ENCODE measurements around the gene LRIG2. TPM values are rescaled to one million over a fixed set of nuclear protein-coding genes. Genes with fewer than 3 reads are reported as not detected.
"Not testable (repeated sequence)": the region's sequence is repeated elsewhere in the genome, so short reads cannot be mapped to it uniquely, and the experiment has no call there.

The LRIG2 gene
- total RNA-seq, 4 donors from 2014 or later = 8.6 to 13.6 (median 10.7) TPM

- Histone ChIP-seq H3K4me3 (no peak overlapping the region), H3K4me1 (no peaks in the 10 kb centered on the region), H3K27ac (no peak overlapping the region), H3K27me3 (no peaks in the 10 kb centered on the region), H3K9me3 (no peaks in the 10 kb centered on the region), H3K36me3 (no peaks in the 10 kb centered on the region)
- no peak for ATAC-seq
- TF ChIP-seq CTCF (IDR thresholded peaks at IDR 0.05) (no peak), EP300 (IDR thresholded peaks at IDR 0.05) (no peak), POLR2AphosphoS5 (IDR thresholded peaks at IDR 0.05) (no peak), POLR2A (IDR thresholded peaks at IDR 0.05) (no peak)
- 80 to 84% methylated on average over 8 to 12 of the region's 12 CpGs for WGBS, 2 donors (ENCODE audit: low coverage in 1 of 2)
Observed at GRCh38 chr1:113053344-113054126, 19.5 kb upstream of the LRIG2 start.

GRCh38 chr1:113055570-113055969 is 17.4 kb upstream of the LRIG2 start:
- H3K9me3 ChIP-seq = no peaks in the 10 kb centered on the region
- H3K27me3 ChIP-seq = no peaks in the 10 kb centered on the region
- H3K4me1 ChIP-seq = no peaks in the 10 kb centered on the region
- no peak overlapping the region for H3K27ac ChIP-seq
- ATAC-seq = no peak
- TF ChIP-seq CTCF (IDR thresholded peaks at IDR 0.05) (no peak), POLR2AphosphoS5 (IDR thresholded peaks at IDR 0.05) (no peak)
- H3K36me3 ChIP-seq = no peaks in the 10 kb centered on the region
- H3K4me3 ChIP-seq = no peak overlapping the region
- WGBS, 2 donors (ENCODE audit: low coverage in 1 of 2) = 80 to 100% methylated on average over 1 of the region's 1 CpG

DNA sequence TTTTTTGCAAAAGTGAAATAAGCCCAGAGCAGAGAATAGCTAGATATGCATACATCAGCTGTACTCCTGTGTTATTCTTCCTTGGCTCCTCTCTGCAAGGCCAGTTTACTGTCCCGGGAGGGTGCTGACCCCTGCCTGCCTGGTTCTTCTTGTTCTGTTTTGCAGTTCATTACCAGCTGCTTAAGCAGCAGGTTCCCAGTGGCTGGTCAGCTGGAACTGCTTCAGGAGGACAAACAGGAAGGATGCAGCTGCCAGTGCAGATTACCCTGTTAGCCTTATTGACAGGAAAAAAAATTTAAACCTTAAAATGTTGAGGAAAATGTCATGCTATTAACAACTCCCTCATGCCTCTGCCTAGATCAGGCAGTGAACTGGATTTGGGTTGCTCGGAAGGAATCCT is 16.0 kb upstream of the LRIG2 start:
- H3K27me3 ChIP-seq = no peaks in the 10 kb centered on the region
- ATAC-seq = no peak
- 28 to 50% methylated on average over 1 to 2 of the region's 2 CpGs for WGBS, 2 donors (ENCODE audit: low coverage in 1 of 2)
- no peaks in the 10 kb centered on the region for H3K36me3 ChIP-seq
- no peaks in the 10 kb centered on the region for H3K4me1 ChIP-seq
- H3K27ac ChIP-seq = no peak overlapping the region
- H3K4me3 ChIP-seq = no peak overlapping the region
- TF ChIP-seq POLR2A (IDR thresholded peaks at IDR 0.05) (no peak), EP300 (IDR thresholded peaks at IDR 0.05) (no peak), CTCF (IDR thresholded peaks at IDR 0.05) (no peak), POLR2AphosphoS5 (IDR thresholded peaks at IDR 0.05) (no peak)
- no peaks in the 10 kb centered on the region for H3K9me3 ChIP-seq

- no peaks in the 10 kb centered on the region for H3K36me3 ChIP-seq
- no peaks in the 10 kb centered on the region for H3K27me3 ChIP-seq
- H3K4me1 ChIP-seq = no peaks in the 10 kb centered on the region
- no peak for TF ChIP-seq POLR2AphosphoS5 (IDR thresholded peaks at IDR 0.05)
- TF ChIP-seq EP300 (IDR thresholded peaks at IDR 0.05) = no peak
- TF ChIP-seq CTCF (IDR thresholded peaks at IDR 0.05) = no peak
- TF ChIP-seq POLR2A (IDR thresholded peaks at IDR 0.05) = no peak
- no peak overlapping the region for H3K27ac ChIP-seq
- H3K4me3 ChIP-seq = no peak overlapping the region
- WGBS, 2 donors (ENCODE audit: low coverage in 1 of 2) = 44 to 53% methylated on average over 2 of the region's 5 CpGs
- no peak for ATAC-seq
- no peaks in the 10 kb centered on the region for H3K9me3 ChIP-seq
Observed at GRCh38 chr1:113058941-113059706, 13.9 kb upstream of the LRIG2 start.

DNA sequence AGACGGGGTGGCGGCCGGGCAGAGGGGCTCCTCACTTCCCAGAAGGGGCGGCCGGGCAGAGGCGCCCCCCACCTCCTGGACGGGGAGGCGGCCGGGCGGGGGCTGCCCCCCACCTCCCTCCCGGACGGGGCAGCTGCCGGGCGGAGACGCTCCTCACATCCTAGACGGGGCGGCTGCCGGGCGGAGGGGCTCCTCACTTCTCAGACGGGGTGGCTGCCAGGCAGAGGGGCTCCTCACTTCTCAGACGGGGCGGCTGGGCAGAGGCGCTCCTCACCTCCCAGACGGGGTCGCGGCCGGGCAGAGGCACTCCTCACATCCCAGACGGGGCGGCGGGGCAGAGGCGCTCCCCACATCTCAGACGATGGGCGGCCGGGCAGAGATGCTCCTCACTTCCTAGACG is 9.5 kb upstream of the LRIG2 start:
- H3K9me3 ChIP-seq, H3K36me3 ChIP-seq, H3K4me1 ChIP-seq, H3K27me3 ChIP-seq, H3K27ac ChIP-seq, H3K4me3 ChIP-seq, ATAC-seq: not testable (repeated sequence)
- WGBS, 2 donors (ENCODE audit: low coverage in 1 of 2) = no CpG with 5 or more reads among the region's 35 CpGs

All from gastroesophageal sphincter (tissue), 4 donors.